Measurements from ENCODE around the gene CCDC184. TPM values are rescaled to one million over a fixed set of nuclear protein-coding genes. Genes with fewer than 3 reads are reported as not detected.

Gene CCDC184
- total RNA-seq, 1 donor from 2014 or later, result 0.12 TPM

- TF ChIP-seq, protein P1, sequence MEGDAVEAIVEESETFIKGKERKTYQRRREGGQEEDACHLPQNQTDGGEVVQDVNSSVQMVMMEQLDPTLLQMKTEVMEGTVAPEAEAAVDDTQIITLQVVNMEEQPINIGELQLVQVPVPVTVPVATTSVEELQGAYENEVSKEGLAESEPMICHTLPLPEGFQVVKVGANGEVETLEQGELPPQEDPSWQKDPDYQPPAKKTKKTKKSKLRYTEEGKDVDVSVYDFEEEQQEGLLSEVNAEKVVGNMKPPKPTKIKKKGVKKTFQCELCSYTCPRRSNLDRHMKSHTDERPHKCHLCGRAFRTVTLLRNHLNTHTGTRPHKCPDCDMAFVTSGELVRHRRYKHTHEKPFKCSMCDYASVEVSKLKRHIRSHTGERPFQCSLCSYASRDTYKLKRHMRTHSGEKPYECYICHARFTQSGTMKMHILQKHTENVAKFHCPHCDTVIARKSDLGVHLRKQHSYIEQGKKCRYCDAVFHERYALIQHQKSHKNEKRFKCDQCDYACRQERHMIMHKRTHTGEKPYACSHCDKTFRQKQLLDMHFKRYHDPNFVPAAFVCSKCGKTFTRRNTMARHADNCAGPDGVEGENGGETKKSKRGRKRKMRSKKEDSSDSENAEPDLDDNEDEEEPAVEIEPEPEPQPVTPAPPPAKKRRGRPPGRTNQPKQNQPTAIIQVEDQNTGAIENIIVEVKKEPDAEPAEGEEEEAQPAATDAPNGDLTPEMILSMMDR (conservative IDR thresholded peaks at IDR 0.05; ENCODE audit: low read depth, low read length), result no peak
- no peak for DNase-seq (ENCODE audit: low read depth)
- H3K4me3 ChIP-seq (ENCODE audit: low read depth, low read length), result no peak overlapping the region
Measured at GRCh38 chr12:48179466-48179865, 4.0 kb upstream of the CCDC184 start.

DNA sequence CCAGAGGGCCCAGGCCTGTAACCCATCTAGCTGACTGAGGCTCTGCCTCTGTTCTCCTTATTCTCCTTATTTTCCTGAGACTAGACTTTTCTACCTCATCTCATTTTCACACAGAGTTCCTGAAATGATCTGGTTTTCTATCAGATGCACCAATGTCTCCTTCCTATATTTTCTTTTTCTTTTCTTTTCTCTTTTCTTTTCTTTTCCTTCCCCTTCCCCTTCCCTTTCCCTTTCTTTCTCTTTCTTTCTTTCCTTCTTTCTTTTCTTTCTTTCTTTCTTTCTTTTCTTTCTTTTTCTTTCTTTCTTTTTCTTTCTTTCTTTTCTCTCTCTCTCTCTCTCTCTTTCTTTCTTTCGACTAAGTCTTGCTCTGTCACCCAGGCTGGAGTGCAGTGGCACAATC is 3.0 kb upstream of the CCDC184 start:
- no peak for DNase-seq (ENCODE audit: low read depth)
- no peak overlapping the region for H3K4me3 ChIP-seq (ENCODE audit: low read depth, low read length)
- TF ChIP-seq, protein P1 (conservative IDR thresholded peaks at IDR 0.05; ENCODE audit: low read depth, low read length), result no peak

- TF ChIP-seq, protein P1 (conservative IDR thresholded peaks at IDR 0.05; ENCODE audit: low read depth, low read length), result no peak
- no peak overlapping the region for H3K4me3 ChIP-seq (ENCODE audit: low read depth, low read length)
- DNase-seq (ENCODE audit: low read depth), result no peak
Measured at GRCh38 chr12:48180857-48181495, 2.5 kb upstream of the CCDC184 start.

DNA sequence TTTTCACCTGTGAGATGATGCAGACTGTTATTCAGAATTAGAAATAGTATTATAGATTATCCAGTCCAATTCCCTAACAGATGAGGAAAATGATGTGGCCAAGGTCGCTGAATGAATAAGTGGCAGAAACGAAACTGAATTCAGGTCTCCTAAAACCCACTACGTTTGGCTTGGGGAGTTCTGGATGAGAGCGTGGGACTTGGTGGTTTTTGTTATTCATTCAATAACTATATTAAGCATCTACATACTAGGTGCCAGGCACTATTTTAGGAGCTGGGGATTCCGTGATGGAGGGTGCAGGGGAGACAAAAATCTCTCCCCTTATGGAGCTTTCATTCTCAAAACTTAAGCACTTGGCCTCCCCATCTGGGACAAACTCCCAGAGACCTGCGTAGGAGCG is 813 bp upstream of the CCDC184 start:
- DNase-seq (ENCODE audit: low read depth), result no peak
- H3K4me3 ChIP-seq (ENCODE audit: low read depth, low read length), result peak overlapping the region; percentile 62
- TF ChIP-seq, protein P1 (conservative IDR thresholded peaks at IDR 0.05; ENCODE audit: low read depth, low read length), result no peak

- TF ChIP-seq, protein P1 (conservative IDR thresholded peaks at IDR 0.05; ENCODE audit: low read depth, low read length), result no peak
- no peak for DNase-seq (ENCODE audit: low read depth)
- peak overlapping the region; percentile 62 for H3K4me3 ChIP-seq (ENCODE audit: low read depth, low read length)
Measured at GRCh38 chr12:48183876-48184548, 568 bp downstream of the CCDC184 start.

DNA sequence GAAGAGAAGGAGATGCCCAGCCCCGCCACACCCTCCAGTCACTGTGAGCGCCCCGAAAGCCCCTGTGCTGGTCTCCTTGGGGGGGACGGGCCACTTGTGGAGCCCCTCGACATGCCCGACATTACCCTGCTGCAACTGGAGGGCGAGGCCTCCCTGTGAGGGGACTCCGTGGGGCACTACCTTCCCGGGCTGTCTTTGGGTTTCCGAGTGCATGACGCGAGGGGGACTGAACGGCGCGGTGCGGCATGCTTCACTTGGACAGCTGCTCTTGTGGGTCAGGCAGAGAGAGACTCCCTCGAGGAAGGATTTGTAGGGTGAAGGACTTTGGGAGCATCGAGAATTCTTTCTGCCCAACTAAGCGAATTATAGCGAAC is 1.1 kb downstream of the CCDC184 start:
- no peak for DNase-seq (ENCODE audit: low read depth)
- TF ChIP-seq, protein P1 (conservative IDR thresholded peaks at IDR 0.05; ENCODE audit: low read depth, low read length), result no peak
- no peak overlapping the region for H3K4me3 ChIP-seq (ENCODE audit: low read depth, low read length)

Measured in epithelial cell of proximal tubule (primary cell).